ENCODE results near the gene GPR32.
"Not testable (repeated sequence)": the region's sequence is repeated elsewhere in the genome, so short reads cannot be mapped to it uniquely, and the experiment has no call there.

GPR32 gene

GRCh38 chr19:50777830-50778303 is 7.6 kb downstream of the GPR32 start:
- TF ChIP-seq CTCF (IDR thresholded peaks at IDR 0.05; ENCODE audit: low read depth, low read length, missing control alignments) = no peak
- peak; percentile 51 for DNase-seq (ENCODE audit: low read depth)
- H3K4me3 ChIP-seq (ENCODE audit: low read depth, low read length) = no peak overlapping the region
- in situ Hi-C loops (cut with HindIII; ENCODE audit: low sequenced_read_pairs) = no loop called here

GRCh38 chr19:50778906-50779430 is 8.7 kb downstream of the GPR32 start:
- no peak for DNase-seq (ENCODE audit: low read depth)
- no peak overlapping the region for H3K4me3 ChIP-seq (ENCODE audit: low read depth, low read length)
- in situ Hi-C loops (cut with HindIII; ENCODE audit: low sequenced_read_pairs) = no loop called here
- no peak for TF ChIP-seq CTCF (IDR thresholded peaks at IDR 0.05; ENCODE audit: low read depth, low read length, missing control alignments)

GRCh38 chr19:50779504-50780457 is 9.5 kb downstream of the GPR32 start:
- DNase-seq (ENCODE audit: low read depth) = no peak
- TF ChIP-seq CTCF (IDR thresholded peaks at IDR 0.05; ENCODE audit: low read depth, low read length, missing control alignments) = no peak
- in situ Hi-C loops (cut with HindIII; ENCODE audit: low sequenced_read_pairs) = no loop called here
- H3K4me3 ChIP-seq (ENCODE audit: low read depth, low read length) = no peak overlapping the region

GRCh38 chr19:50780753-50781435 is 10.6 kb downstream of the GPR32 start:
- no peak for TF ChIP-seq CTCF (IDR thresholded peaks at IDR 0.05; ENCODE audit: low read depth, low read length, missing control alignments)
- in situ Hi-C loops (cut with HindIII; ENCODE audit: low sequenced_read_pairs) = no loop called here
- peak; percentile 55 for DNase-seq (ENCODE audit: low read depth)
- no peak overlapping the region for H3K4me3 ChIP-seq (ENCODE audit: low read depth, low read length)

GRCh38 chr19:50783848-50784152 is 13.5 kb downstream of the GPR32 start:
- DNase-seq (ENCODE audit: low read depth); H3K4me3 ChIP-seq (ENCODE audit: low read depth, low read length); in situ Hi-C loops (cut with HindIII; ENCODE audit: low sequenced_read_pairs): not testable (repeated sequence)

- TF ChIP-seq CTCF (IDR thresholded peaks at IDR 0.05; ENCODE audit: low read depth, low read length, missing control alignments) = no peak
- in situ Hi-C loops (cut with HindIII; ENCODE audit: low sequenced_read_pairs) = no loop called here
- DNase-seq (ENCODE audit: low read depth) = no peak
- no peak overlapping the region for H3K4me3 ChIP-seq (ENCODE audit: low read depth, low read length)
Measured at GRCh38 chr19:50784710-50785109, 14.4 kb downstream of the GPR32 start.

- in situ Hi-C loops (cut with HindIII; ENCODE audit: low sequenced_read_pairs) = no loop called here
- no peak for DNase-seq (ENCODE audit: low read depth)
Measured at GRCh38 chr19:50785329-50785728, 15.1 kb downstream of the GPR32 start.

More at GRCh38 chr19:50785329-50785728, 15.1 kb downstream of the GPR32 start:
- TF ChIP-seq CTCF (IDR thresholded peaks at IDR 0.05; ENCODE audit: low read depth, low read length, missing control alignments) = no peak
- no peak overlapping the region for H3K4me3 ChIP-seq (ENCODE audit: low read depth, low read length)
